Vagina (tissue), 2 donors: ENCODE results near the gene ZNF227. TPM values are rescaled to one million over a fixed set of nuclear protein-coding genes. Genes with fewer than 3 reads are reported as not detected.
"Not testable (repeated sequence)": the region's sequence is repeated elsewhere in the genome, so short reads cannot be mapped to it uniquely, and the experiment has no call there.

Experiments used
- DNase-seq, 2 donors: peaks; one replicate each; pipeline ENCODE4 v3.0.0-alpha.2; 2017; ENCODE audit errors: extremely low spot score in 2 of 2
- H3K27ac ChIP-seq: fragments of 200-600 bp; sonication (generic); one replicate; pipeline ENCODE4 v1.5.1; 2019
- H3K27me3 ChIP-seq: fragments of 200-600 bp; sonication (generic); one replicate; pipeline ENCODE4 v1.5.1; 2019
- H3K36me3 ChIP-seq, 2 donors: fragments of 200-600 bp; sonication (generic); one replicate each; pipeline ENCODE4 v1.5.1; 2017 to 2019
- H3K4me1 ChIP-seq: fragments of 200-600 bp; sonication (generic); one replicate; pipeline ENCODE4 v1.5.1; 2019
- H3K4me3 ChIP-seq, 2 donors: fragments of 200-600 bp; sonication (generic); 1 replicate in 1 of 2; 2 replicates in 1 of 2; pipeline ENCODE4 v1.5.1; 2016 to 2019
- H3K9me3 ChIP-seq: fragments of 200-600 bp; sonication (generic); one replicate; pipeline ENCODE4 v1.5.1; 2019
- POLR2A ChIP-seq, 2 donors: fragments of 450-650 bp; IDR thresholded peaks; one replicate each; pipeline ENCODE4 v1.6.1; 2017; ENCODE audit warnings: antibody characterized with exemption in 2 of 2, mild to moderate bottlenecking in 2 of 2, moderate library complexity in 2 of 2
- POLR2AphosphoS5 ChIP-seq, 2 donors: sonication (generic); formaldehyde crosslinking; IDR thresholded peaks; one replicate each; pipeline ENCODE4 v1.9.0; 2017; ENCODE audit warnings: antibody characterized with exemption in 2 of 2, mild to moderate bottlenecking in 2 of 2, low read depth in 1 of 2; ENCODE audit not compliant: insufficient read depth in 1 of 2
- intact Hi-C: fragments of 100-400 bp; cut with DNase I; formaldehyde crosslinking; loops from one replicate; pipeline ENCODE4 v1.15.1; 2023
- total RNA-seq: library from RNA; depleted of rRNA; stranded (reverse); fragments of >200 nt; gene quantifications from one replicate; pipeline ENCODE4 v1.2.3, GENCODE V29; 2016
- TF ChIP-seq, protein P1 (sequence below), 3 experiments: fragments of 450-650 bp in 2 of 3; fragments of 200-600 bp in 1 of 3; sonication (generic) in 1 of 3; IDR thresholded peaks; one replicate each; pipeline ENCODE4 v1.5.1; 2017 to 2019; ENCODE audit warnings: antibody characterized with exemption in 3 of 3, mild to moderate bottlenecking in 2 of 3, moderate library complexity in 2 of 3

The ZNF227 gene
- total RNA-seq, 1 donor from 2014 or later, result 14.2 TPM

DNA sequence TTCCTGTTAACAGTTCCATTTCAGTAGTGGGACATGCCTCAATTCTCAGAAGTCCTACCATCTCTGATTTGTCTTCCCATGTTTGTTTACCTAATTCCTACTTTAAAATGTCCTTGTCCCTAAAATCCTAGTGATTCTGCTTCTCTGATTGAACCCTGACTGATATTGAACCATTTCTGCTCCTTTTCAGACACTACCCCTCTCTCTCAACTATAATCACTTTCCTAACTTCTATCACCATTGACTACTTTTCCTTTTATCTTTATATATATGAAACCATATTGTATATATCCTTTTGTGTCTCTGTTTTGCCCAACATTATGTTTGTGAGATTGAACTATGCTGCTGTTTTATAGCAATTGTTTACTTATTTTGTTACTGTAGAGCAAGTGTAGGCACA is 15.6 kb upstream of the ZNF227 start:
- TF ChIP-seq, protein P1, sequence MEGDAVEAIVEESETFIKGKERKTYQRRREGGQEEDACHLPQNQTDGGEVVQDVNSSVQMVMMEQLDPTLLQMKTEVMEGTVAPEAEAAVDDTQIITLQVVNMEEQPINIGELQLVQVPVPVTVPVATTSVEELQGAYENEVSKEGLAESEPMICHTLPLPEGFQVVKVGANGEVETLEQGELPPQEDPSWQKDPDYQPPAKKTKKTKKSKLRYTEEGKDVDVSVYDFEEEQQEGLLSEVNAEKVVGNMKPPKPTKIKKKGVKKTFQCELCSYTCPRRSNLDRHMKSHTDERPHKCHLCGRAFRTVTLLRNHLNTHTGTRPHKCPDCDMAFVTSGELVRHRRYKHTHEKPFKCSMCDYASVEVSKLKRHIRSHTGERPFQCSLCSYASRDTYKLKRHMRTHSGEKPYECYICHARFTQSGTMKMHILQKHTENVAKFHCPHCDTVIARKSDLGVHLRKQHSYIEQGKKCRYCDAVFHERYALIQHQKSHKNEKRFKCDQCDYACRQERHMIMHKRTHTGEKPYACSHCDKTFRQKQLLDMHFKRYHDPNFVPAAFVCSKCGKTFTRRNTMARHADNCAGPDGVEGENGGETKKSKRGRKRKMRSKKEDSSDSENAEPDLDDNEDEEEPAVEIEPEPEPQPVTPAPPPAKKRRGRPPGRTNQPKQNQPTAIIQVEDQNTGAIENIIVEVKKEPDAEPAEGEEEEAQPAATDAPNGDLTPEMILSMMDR (IDR thresholded peaks at IDR 0.05), result no peak
- no peak for TF ChIP-seq POLR2AphosphoS5 (IDR thresholded peaks at IDR 0.05; ENCODE audit: insufficient read depth in 1 of 2, low read depth in 1 of 2)
- TF ChIP-seq POLR2A (IDR thresholded peaks at IDR 0.05), result no peak
- no peaks in the 10 kb centered on the region for H3K4me1 ChIP-seq

DNA sequence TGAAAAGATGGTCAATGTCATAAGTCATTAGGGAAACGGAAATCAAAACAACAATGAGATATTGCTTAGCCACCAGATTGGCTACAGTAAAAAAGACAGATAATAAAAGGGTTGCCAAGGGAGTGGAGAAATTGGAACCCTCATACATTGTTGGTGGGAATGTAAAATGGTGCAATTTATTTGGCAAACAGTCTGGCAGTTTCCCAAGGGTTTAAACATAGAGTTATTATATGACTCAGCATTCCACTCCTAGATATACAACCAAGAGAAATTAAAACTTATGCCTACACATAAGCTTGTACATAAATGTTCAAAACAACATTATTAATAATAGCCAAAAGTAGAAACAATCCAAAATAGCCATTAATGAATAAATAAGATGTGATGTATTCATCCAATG is 9.9 kb upstream of the ZNF227 start:
- intact Hi-C loops, result no loop called here

More for the DNA sequence above, 15.6 kb upstream of the ZNF227 start:
- Histone ChIP-seq H3K27ac (no peak overlapping the region), H3K9me3 (peaks cover 13% of the 10 kb centered on the region), H3K4me3 (no peak overlapping the region), H3K36me3 (peaks cover 0 to 4% of the 10 kb centered on the region in 2 donors), H3K27me3 (no peaks in the 10 kb centered on the region)
- intact Hi-C loops, result no loop called here
- DNase-seq, result no peak

DNA sequence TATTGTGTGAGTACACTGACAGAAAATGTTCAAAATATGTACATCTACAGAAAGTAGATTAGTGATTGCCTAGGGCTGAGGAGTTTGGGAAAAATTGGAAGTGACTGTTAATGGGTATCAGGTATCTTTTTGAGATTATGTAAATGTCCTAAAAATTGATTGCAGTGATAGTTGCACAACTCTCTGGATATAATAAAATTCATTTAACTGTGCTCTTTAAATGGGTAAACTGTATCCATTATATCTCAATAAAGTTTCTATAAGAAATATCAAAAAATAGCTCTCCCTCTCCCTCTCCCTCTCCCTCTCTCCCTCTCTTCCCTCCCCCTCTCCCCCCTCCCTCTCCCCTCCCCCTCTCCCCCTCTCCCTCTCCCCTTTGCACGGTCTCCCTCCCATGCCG is 9.4 kb upstream of the ZNF227 start:
- peaks cover 6% of the 10 kb centered on the region for H3K4me1 ChIP-seq
- no peaks in the 10 kb centered on the region for H3K36me3 ChIP-seq
- H3K4me3 ChIP-seq, result no peak overlapping the region
- DNase-seq, result no peak
- H3K27ac ChIP-seq, result no peak overlapping the region
- TF ChIP-seq POLR2A (IDR thresholded peaks at IDR 0.05) (no peak), POLR2AphosphoS5 (IDR thresholded peaks at IDR 0.05; ENCODE audit: insufficient read depth in 1 of 2, low read depth in 1 of 2) (no peak)
- TF ChIP-seq, protein P1 (IDR thresholded peaks at IDR 0.05), result no peak
- intact Hi-C loops, result no loop called here
- H3K9me3 ChIP-seq, result no peaks in the 10 kb centered on the region
- H3K27me3 ChIP-seq, result no peaks in the 10 kb centered on the region

More for the DNA sequence above, 9.9 kb upstream of the ZNF227 start:
- no peak for TF ChIP-seq POLR2AphosphoS5 (IDR thresholded peaks at IDR 0.05; ENCODE audit: insufficient read depth in 1 of 2, low read depth in 1 of 2)
- TF ChIP-seq, protein P1 (IDR thresholded peaks at IDR 0.05), result no peak
- no peak for TF ChIP-seq POLR2A (IDR thresholded peaks at IDR 0.05)
- DNase-seq, result no peak
- no peaks in the 10 kb centered on the region for H3K9me3 ChIP-seq
- no peaks in the 10 kb centered on the region for H3K36me3 ChIP-seq
- H3K4me3 ChIP-seq, result no peak overlapping the region
- H3K27ac ChIP-seq, result no peak overlapping the region
- H3K27me3 ChIP-seq, result no peaks in the 10 kb centered on the region
- peaks cover under 1% of the 10 kb centered on the region for H3K4me1 ChIP-seq

DNA sequence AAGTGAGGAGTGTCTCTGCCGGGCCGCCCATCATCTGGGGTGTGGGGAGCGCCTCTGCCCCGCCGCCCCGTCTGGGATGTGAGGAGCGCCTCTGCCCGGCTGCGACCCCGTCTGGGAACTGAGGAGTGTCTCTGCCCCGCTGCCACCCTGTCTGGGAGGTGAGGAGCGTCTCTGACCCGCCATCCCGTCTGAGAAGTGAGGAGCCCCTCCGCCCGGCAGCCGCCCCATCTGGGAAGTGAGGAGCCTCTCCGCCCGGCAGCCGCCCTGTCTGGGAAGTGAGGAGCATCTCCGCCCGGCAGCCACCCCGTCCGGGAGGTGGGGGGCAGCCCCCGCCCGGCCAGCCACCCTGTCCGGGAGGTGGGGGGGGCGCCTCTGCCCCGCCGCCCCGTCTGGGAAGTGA is 8.5 kb upstream of the ZNF227 start:
- DNase-seq, H3K9me3 ChIP-seq, intact Hi-C loops, H3K27ac ChIP-seq, H3K4me3 ChIP-seq, H3K4me1 ChIP-seq, H3K36me3 ChIP-seq, H3K27me3 ChIP-seq: not testable (repeated sequence)

DNA sequence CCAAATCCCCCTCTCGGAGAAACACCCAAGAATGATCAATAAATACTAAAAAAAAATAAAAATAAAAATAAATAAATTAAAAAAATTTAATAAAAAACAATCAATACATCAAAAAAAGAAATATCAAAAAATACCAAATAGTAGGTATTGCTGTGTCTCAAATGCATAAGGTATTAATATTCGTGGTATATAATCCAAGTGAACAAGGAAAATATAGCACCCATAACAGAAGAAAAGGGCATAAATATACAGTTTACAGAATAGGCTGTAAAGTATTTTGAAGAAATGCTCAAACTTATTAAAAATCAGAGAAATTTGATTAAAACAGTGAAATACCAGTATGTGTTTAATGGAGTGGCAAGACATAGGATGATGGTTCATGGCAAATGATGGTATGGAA is 7.6 kb upstream of the ZNF227 start:
- Histone ChIP-seq H3K4me1 (peaks cover 9% of the 10 kb centered on the region), H3K9me3 (no peaks in the 10 kb centered on the region), H3K36me3 (no peaks in the 10 kb centered on the region), H3K4me3 (no peak overlapping the region), H3K27ac (no peak overlapping the region), H3K27me3 (no peaks in the 10 kb centered on the region)
- no peak for DNase-seq
- TF ChIP-seq POLR2AphosphoS5 (IDR thresholded peaks at IDR 0.05; ENCODE audit: insufficient read depth in 1 of 2, low read depth in 1 of 2) (no peak), POLR2A (IDR thresholded peaks at IDR 0.05) (no peak)
- TF ChIP-seq, protein P1 (IDR thresholded peaks at IDR 0.05), result no peak
- intact Hi-C loops, result no loop called here
